ENCODE results near the gene GET4.

GET4 gene

DNA sequence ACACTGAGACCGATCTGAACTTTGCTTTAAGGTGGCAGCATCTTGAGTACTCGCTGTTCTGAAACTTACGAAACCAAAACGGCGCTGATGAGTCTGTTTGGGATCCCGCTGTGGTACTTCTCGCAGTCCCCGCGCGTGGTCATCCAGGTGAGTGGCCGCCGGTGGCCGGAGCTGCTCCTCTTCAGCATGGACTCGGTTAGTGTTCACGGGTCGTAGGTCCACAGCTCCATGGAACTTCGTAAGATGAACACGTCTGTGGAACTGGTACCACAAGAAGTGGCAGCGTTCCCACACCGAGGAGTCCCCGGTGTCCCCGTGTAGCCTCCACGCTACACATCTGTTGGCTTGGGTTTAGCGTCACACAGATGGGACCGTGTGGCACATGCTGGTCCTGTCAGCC is 10.4 kb upstream of the GET4 start:
- Histone ChIP-seq H3K4me1 (ENCODE audit: low read length) (no peaks in the 10 kb centered on the region), H3K79me2 (ENCODE audit: low read length) (no peaks in the 10 kb centered on the region), H3K4me3 (ENCODE audit: low read length) (no peak overlapping the region), H3K4me2 (ENCODE audit: low read length) (no peak overlapping the region), H3K27ac (ENCODE audit: low read length) (no peak overlapping the region), H2AFZ (ENCODE audit: low read depth, low read length) (no peak overlapping the region), H3K27me3 (ENCODE audit: low read depth, low read length) (no peaks in the 10 kb centered on the region), H3K9me3 (ENCODE audit: insufficient read depth, low read length) (no peaks in the 10 kb centered on the region), H4K20me1 (ENCODE audit: insufficient read depth, low read length) (no peaks in the 10 kb centered on the region), H3K36me3 (replicated peaks; ENCODE audit: low read depth, low read length) (peaks cover 16% of the 10 kb centered on the region), H3K9ac (ENCODE audit: low read length) (no peak overlapping the region)
- TF ChIP-seq, protein P1, sequence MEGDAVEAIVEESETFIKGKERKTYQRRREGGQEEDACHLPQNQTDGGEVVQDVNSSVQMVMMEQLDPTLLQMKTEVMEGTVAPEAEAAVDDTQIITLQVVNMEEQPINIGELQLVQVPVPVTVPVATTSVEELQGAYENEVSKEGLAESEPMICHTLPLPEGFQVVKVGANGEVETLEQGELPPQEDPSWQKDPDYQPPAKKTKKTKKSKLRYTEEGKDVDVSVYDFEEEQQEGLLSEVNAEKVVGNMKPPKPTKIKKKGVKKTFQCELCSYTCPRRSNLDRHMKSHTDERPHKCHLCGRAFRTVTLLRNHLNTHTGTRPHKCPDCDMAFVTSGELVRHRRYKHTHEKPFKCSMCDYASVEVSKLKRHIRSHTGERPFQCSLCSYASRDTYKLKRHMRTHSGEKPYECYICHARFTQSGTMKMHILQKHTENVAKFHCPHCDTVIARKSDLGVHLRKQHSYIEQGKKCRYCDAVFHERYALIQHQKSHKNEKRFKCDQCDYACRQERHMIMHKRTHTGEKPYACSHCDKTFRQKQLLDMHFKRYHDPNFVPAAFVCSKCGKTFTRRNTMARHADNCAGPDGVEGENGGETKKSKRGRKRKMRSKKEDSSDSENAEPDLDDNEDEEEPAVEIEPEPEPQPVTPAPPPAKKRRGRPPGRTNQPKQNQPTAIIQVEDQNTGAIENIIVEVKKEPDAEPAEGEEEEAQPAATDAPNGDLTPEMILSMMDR (IDR thresholded peaks at IDR 0.05; ENCODE audit: low read depth, low read length): no peak
- no peak for TF ChIP-seq EZH2phosphoT487 (IDR thresholded peaks at IDR 0.05; ENCODE audit: low read depth)

DNA sequence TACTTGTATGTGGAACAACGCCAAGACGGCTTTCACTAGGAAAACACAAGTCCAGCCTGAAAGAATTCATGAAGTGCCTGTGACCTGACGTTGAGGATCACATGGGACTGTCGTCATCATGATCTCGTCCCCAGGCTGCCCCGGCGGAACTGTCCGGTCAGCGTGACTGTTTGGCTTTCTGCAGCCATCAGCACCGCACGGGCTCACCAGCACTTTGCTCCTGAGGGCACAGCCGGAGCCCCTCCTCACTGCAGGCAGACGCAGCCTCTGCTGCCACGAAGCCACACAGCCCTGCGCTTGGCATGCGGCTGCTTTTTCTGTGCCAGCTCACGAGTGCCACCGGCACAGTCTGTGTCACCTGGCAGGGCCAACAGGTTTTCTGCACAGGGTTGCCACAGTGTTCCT is 9.4 kb upstream of the GET4 start:
- Histone ChIP-seq H2AFZ (ENCODE audit: low read depth, low read length) (no peak overlapping the region), H3K9me3 (ENCODE audit: insufficient read depth, low read length) (no peaks in the 10 kb centered on the region), H3K27ac (ENCODE audit: low read length) (no peak overlapping the region), H3K9ac (ENCODE audit: low read length) (no peak overlapping the region), H3K4me3 (ENCODE audit: low read length) (no peak overlapping the region), H3K36me3 (replicated peaks; ENCODE audit: low read depth, low read length) (peaks cover 12% of the 10 kb centered on the region), H3K79me2 (ENCODE audit: low read length) (no peaks in the 10 kb centered on the region), H3K27me3 (ENCODE audit: low read depth, low read length) (no peaks in the 10 kb centered on the region), H4K20me1 (ENCODE audit: insufficient read depth, low read length) (no peaks in the 10 kb centered on the region), H3K4me1 (ENCODE audit: low read length) (no peaks in the 10 kb centered on the region), H3K4me2 (ENCODE audit: low read length) (no peak overlapping the region)
- no peak for TF ChIP-seq EZH2phosphoT487 (IDR thresholded peaks at IDR 0.05; ENCODE audit: low read depth)

- no peaks in the 10 kb centered on the region for H3K79me2 ChIP-seq (ENCODE audit: low read length)
- no peaks in the 10 kb centered on the region for H3K9me3 ChIP-seq (ENCODE audit: insufficient read depth, low read length)
- peaks cover 12% of the 10 kb centered on the region for H3K36me3 ChIP-seq (replicated peaks; ENCODE audit: low read depth, low read length)
- H3K9ac ChIP-seq (ENCODE audit: low read length): no peak overlapping the region
- H4K20me1 ChIP-seq (ENCODE audit: insufficient read depth, low read length): no peaks in the 10 kb centered on the region
- no peak overlapping the region for H3K4me3 ChIP-seq (ENCODE audit: low read length)
- no peak overlapping the region for H3K4me2 ChIP-seq (ENCODE audit: low read length)
- TF ChIP-seq, protein P1 (IDR thresholded peaks at IDR 0.05; ENCODE audit: low read depth, low read length): no peak
- no peak for TF ChIP-seq EZH2phosphoT487 (IDR thresholded peaks at IDR 0.05; ENCODE audit: low read depth)
- H3K27ac ChIP-seq (ENCODE audit: low read length): no peak overlapping the region
- no peaks in the 10 kb centered on the region for H3K27me3 ChIP-seq (ENCODE audit: low read depth, low read length)
- no peak overlapping the region for H2AFZ ChIP-seq (ENCODE audit: low read depth, low read length)
- no peaks in the 10 kb centered on the region for H3K4me1 ChIP-seq (ENCODE audit: low read length)
Observed at GRCh38 chr7:867406-868188, 8.8 kb upstream of the GET4 start.

DNA sequence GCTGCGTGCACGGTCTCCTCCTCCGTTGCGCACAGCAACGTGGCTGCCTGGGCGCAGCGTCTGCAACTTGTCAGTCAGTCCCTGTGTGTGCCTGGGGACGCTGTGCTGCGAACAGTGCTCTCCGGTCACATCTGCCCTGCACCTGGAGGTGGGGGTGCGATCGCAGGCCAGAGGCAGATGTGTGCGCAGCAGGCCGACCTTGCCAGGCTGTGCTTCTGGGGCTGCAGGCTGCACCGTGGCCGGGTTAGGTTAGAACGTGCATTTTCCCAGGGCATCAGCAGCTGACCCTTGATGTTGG is 8.2 kb upstream of the GET4 start:
- H2AFZ ChIP-seq (ENCODE audit: low read depth, low read length): no peak overlapping the region
- no peaks in the 10 kb centered on the region for H3K27me3 ChIP-seq (ENCODE audit: low read depth, low read length)
- H3K79me2 ChIP-seq (ENCODE audit: low read length): no peaks in the 10 kb centered on the region
- H3K4me1 ChIP-seq (ENCODE audit: low read length): peaks cover 1% of the 10 kb centered on the region; the same call in 1 of the 2 replicates
- H3K9me3 ChIP-seq (ENCODE audit: insufficient read depth, low read length): no peaks in the 10 kb centered on the region
- peaks cover 14% of the 10 kb centered on the region for H3K36me3 ChIP-seq (replicated peaks; ENCODE audit: low read depth, low read length)
- no peak overlapping the region for H3K4me2 ChIP-seq (ENCODE audit: low read length)
- no peak for TF ChIP-seq EZH2phosphoT487 (IDR thresholded peaks at IDR 0.05; ENCODE audit: low read depth)
- TF ChIP-seq, protein P1 (IDR thresholded peaks at IDR 0.05; ENCODE audit: low read depth, low read length): no peak
- no peaks in the 10 kb centered on the region for H4K20me1 ChIP-seq (ENCODE audit: insufficient read depth, low read length)
- H3K4me3 ChIP-seq (ENCODE audit: low read length): no peak overlapping the region
- no peak overlapping the region for H3K27ac ChIP-seq (ENCODE audit: low read length)
- H3K9ac ChIP-seq (ENCODE audit: low read length): no peak overlapping the region
